Activated effector memory CD4-positive, alpha-beta T cell treated with Interleukin-2 at 50 U/mL for 16 hours (primary cell): ENCODE measurements around the gene ANKS1B.
"Not testable (repeated sequence)": the region's sequence is repeated elsewhere in the genome, so short reads cannot be mapped to it uniquely, and the experiment has no call there.

ENCODE experiments used
- DNase-seq: peaks from one replicate; pipeline ENCODE4 v3.0.0-alpha.2; 2020

Gene ANKS1B

GRCh38 chr12:99250091-99250490 lies 734.6 kb downstream of the ANKS1B start:
- no peak for DNase-seq

- no peak for DNase-seq
Observed at GRCh38 chr12:99249543-99249942, 735.2 kb downstream of the ANKS1B start.

GRCh38 chr12:99237907-99238538 lies 746.7 kb downstream of the ANKS1B start:
- DNase-seq: not testable (repeated sequence)

- DNase-seq: no peak
Observed at GRCh38 chr12:99235381-99235780, 749.4 kb downstream of the ANKS1B start.

DNA sequence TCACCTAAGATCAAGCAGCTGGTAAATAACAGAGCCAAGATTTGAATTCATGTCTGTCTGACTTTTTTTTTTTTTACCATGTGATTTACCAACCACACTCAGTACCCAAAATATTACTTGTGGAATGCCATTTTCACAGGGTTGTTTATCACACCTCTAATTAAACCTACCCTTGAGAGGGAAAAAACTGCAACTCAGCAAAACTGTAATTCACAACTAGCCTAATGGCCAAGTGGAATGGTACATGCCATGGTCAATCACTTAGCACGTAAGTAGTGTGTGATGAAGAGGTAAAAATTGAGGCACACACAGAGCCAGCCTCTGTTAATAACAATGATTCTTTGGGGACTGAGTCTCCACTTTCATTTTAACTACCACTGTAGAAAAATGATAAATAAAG lies 750.0 kb downstream of the ANKS1B start:
- DNase-seq: no peak

GRCh38 chr12:99232324-99232723 lies 752.4 kb downstream of the ANKS1B start:
- DNase-seq: no peak

- no peak for DNase-seq
Observed at GRCh38 chr12:99231031-99231430, 753.7 kb downstream of the ANKS1B start.

- no peak for DNase-seq
Observed at GRCh38 chr12:99224237-99224636, 760.5 kb downstream of the ANKS1B start.

DNA sequence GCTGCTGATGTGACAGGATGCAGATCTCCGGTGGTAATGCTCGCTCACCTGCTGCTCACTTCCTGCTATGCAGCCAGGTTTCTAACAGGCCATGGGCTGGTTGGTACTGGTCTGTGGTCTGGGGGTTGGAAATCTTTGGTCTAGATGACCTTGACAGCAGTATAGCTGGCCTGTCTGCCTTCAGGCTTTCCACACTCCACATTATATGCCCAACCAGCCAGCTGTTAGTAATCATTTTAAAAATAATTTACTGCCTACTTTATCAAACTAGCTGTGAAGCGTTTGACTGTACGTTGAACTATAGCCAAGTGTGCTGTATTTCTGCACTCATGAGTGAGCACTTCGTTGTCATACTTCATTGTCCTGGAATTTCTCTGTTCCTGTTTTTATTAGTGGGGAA lies 761.2 kb downstream of the ANKS1B start:
- no peak for DNase-seq

DNA sequence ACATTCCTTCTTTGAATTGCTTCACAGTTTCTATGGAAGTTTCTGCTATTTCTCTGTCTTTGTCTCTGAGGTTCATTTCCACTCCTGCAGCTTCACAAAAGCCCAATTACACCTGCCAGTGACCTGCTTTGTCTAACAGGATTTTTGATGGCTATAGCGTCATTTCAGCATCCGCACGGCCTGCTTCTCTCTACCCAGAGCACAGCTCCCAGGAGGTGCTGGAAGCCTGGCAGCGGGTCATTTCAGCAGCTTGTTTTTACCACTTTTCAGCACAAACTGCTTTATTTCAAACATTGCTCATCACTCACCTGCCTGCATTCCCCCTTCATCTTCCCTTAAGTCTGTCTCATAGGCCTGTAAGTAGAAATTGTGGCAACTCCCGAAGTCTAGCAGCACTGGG lies 771.7 kb downstream of the ANKS1B start:
- no peak for DNase-seq

GRCh38 chr12:99212275-99212674 lies 772.5 kb downstream of the ANKS1B start:
- DNase-seq: no peak

DNA sequence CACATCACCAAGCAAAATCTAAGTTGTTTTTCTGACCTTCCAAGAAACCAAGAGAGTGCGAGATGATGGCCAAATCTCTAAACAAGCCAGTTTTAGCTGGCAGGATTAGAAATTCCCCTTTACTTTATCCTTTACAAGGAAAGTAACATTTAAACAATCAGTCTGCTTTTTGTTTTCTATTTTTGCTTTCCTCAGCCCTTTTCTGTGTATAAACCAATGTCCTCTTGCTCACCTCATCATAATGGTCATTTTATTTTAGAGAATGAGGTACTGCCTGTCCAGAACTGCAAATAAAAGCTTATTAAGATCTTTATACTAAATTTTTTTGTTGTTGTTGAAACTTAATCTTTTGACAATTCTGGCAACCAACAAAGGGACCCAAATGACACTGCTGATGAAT lies 779.6 kb downstream of the ANKS1B start:
- no peak for DNase-seq

- DNase-seq: no peak
Observed at GRCh38 chr12:99201906-99202645, 782.7 kb downstream of the ANKS1B start.

- DNase-seq: no peak
Observed at GRCh38 chr12:99200711-99201384, 783.9 kb downstream of the ANKS1B start.

DNA sequence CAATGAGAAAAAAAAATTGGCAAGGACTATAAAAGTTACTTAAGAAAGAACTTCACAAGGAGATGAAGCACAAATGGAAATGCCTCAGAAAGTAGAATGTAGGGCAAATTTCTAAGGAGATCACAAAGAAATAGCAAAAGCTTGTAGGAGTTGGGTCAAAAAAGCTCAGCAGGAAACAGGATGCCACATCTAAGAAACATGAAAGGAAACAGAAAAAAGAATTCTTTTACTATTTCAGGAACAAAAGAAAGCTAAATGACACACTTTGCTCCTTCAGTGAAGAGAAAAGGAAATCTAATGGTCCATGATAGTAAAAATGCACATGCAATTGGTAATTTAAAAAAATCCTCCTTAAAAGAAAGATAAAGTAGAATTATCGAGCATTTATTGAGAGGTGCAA lies 789.3 kb downstream of the ANKS1B start:
- no peak for DNase-seq

- no peak for DNase-seq
Observed at GRCh38 chr12:99192489-99192888, 792.2 kb downstream of the ANKS1B start.

- DNase-seq: no peak
Observed at GRCh38 chr12:99176871-99177270, 807.9 kb downstream of the ANKS1B start.

- no peak for DNase-seq
Observed at GRCh38 chr12:99170461-99170860, 814.3 kb downstream of the ANKS1B start.

- DNase-seq: no peak
Observed at GRCh38 chr12:99170037-99170436, 814.7 kb downstream of the ANKS1B start.

DNA sequence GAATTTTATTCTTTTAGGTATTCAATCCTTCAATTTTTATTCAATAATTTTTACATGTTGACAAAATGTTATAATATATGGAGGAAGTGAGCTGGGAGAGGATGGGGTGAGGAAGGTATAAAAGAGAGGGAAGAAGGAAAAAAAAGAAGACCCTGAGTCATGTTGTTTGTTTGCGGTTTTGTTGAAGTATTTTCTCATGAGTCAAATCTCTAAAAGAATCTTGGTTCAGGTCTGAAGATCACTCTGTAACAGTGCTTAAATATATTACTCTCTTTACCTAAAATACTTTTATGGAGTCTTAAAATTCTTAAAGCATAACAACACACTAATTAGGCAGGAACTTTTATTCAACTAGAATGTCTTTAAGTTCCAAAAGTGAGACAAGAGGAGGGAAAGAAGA lies 826.8 kb downstream of the ANKS1B start:
- no peak for DNase-seq

DNA sequence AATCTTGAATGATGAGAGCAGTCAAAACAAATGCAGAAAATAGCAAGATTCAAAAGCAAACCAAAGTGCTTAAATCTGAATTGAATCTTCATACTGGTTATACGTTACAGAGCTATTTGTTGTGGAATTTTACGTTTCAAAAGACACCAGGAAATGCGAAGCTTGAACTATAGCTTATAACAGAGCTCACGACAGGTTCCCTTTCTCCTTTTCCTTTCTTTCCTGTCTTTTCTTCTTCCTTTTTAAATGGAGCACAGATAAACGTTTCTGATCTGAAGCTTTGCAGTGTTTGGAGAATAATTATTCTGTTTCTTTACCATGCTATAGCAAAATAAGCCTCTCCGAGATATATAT lies 829.8 kb downstream of the ANKS1B start:
- DNase-seq: no peak

- no peak for DNase-seq
Observed at GRCh38 chr12:99154216-99154982, 830.3 kb downstream of the ANKS1B start.

GRCh38 chr12:99153293-99153692 lies 831.4 kb downstream of the ANKS1B start:
- no peak for DNase-seq

GRCh38 chr12:99152337-99152736 lies 832.4 kb downstream of the ANKS1B start:
- no peak for DNase-seq
